Right ventricle myocardium superior (tissue), 1 donor: ENCODE measurements around the gene SZRD1. TPM values are rescaled to one million over a fixed set of nuclear protein-coding genes. Genes with fewer than 3 reads are reported as not detected.
A peak's percentile ranks its signal among the peaks of the same experiment; 100 is the strongest.
"Not testable (repeated sequence)": the region's sequence is repeated elsewhere in the genome, so short reads cannot be mapped to it uniquely, and the experiment has no call there.

ENCODE experiments used
- ATAC-seq: fragments of 200-7000 bp; cut with Tn5 transposase; one replicate; pipeline ENCODE4 v1.9.1; 2020; ENCODE audit warnings: mild to moderate bottlenecking; ENCODE audit not compliant: poor library complexity
- DNase-seq: peaks from one replicate; pipeline ENCODE4 v3.0.0-alpha.2; 2020
- intact Hi-C: fragments of 100-400 bp; cut with DNase I; formaldehyde crosslinking; loops from one replicate; pipeline ENCODE4 v1.11.2; 2022
- long read RNA-seq: library from polyadenylated mRNA; unstranded; transcript quantifications from one replicate; pipeline ENCODE4 v2.0.0, GENCODE V29; 2021
- total RNA-seq: library from RNA; stranded (reverse); fragmentation: NEBNext Ultra II Directional; extraction: Animal tissue kit (Norgen Biotek cat#: 25700); gene quantifications from one replicate; pipeline ENCODE4 v1.2.1, GENCODE V29; 2021
- donor health status: DM: no; HTN: yes; CAD: no; lungs with severe emphysema.

SZRD1 gene
- 91.1 TPM for total RNA-seq
- long read RNA-seq, transcript SZRD1-201 (4 exons, 3,636 nt): minor isoform, 18 of 114 reads
- long read RNA-seq, transcript SZRD1-202 (3 exons, 3,447 nt): minor isoform, 22 of 114 reads
- long read RNA-seq, transcript SZRD1-210 (3 exons, 3,401 nt): major isoform, 29 of 114 reads
- long read RNA-seq, transcript SZRD1-203 (4 exons, 892 nt): minor isoform, 10 of 114 reads
- long read RNA-seq, partial matches to known transcripts: 26 of 114 reads
- long read RNA-seq, other reads (novel, unspliced or antisense): 9 of 114 reads

GRCh38 chr1:16366722-16367257 lies at the start of gene SZRD1:
Gene SZRD1, plus strand, starts transcription at chr1:16367242. Its CDS starts 16 bp downstream, at chr1:16367258.
- peak; percentile 93 for ATAC-seq
- peak; percentile 99 for DNase-seq
- intact Hi-C loops: no loop called here

GRCh38 chr1:16318555-16318954 lies 48.5 kb upstream of the SZRD1 start:
- intact Hi-C loops: no loop called here
- ATAC-seq (peak; percentile 75), DNase-seq (no peak)

- DNase-seq (no peak), ATAC-seq (peak; percentile 7)
- intact Hi-C loops: no loop called here
Observed at GRCh38 chr1:16321176-16321867, 45.7 kb upstream of the SZRD1 start.

GRCh38 chr1:16324456-16324890 lies 42.6 kb upstream of the SZRD1 start:
- intact Hi-C loops: no loop called here
- ATAC-seq (peak; percentile 80), DNase-seq (no peak)

- DNase-seq: no peak
- intact Hi-C loops: no loop called here
- no peak for ATAC-seq
Observed at GRCh38 chr1:16326833-16327404, 40.1 kb upstream of the SZRD1 start.

GRCh38 chr1:16334655-16335340 lies 32.2 kb upstream of the SZRD1 start:
- no peak for ATAC-seq
- intact Hi-C loops: no loop called here
- no peak for DNase-seq

GRCh38 chr1:16338961-16339360 lies 28.1 kb upstream of the SZRD1 start:
- intact Hi-C loops: no loop called here
- no peak for ATAC-seq
- no peak for DNase-seq

GRCh38 chr1:16340673-16341072 lies 26.4 kb upstream of the SZRD1 start:
- ATAC-seq (peak; percentile 49), DNase-seq (no peak)
- intact Hi-C loops: no loop called here

- DNase-seq: no peak
- ATAC-seq: no peak
- intact Hi-C loops: no loop called here
Observed at GRCh38 chr1:16342331-16343062, 24.5 kb upstream of the SZRD1 start.

GRCh38 chr1:16343276-16343675 lies 23.8 kb upstream of the SZRD1 start:
- DNase-seq, intact Hi-C loops, ATAC-seq: not testable (repeated sequence)

- DNase-seq (no peak), ATAC-seq (no peak)
- intact Hi-C loops: no loop called here
Observed at GRCh38 chr1:16348414-16349182, 18.4 kb upstream of the SZRD1 start.

GRCh38 chr1:16349847-16350406 lies 17.1 kb upstream of the SZRD1 start:
- intact Hi-C loops: loop anchor here (5.0 kb wide), 1 partner anchor 103 kb away; no protein-coding TSS in a partner anchor
- DNase-seq (no peak), ATAC-seq (no peak)

GRCh38 chr1:16351456-16351993 lies 15.5 kb upstream of the SZRD1 start:
- ATAC-seq: peak; percentile 28
- intact Hi-C loops: loop anchor here (5.0 kb wide), 1 partner anchor 104 kb away; no protein-coding TSS in a partner anchor

GRCh38 chr1:16351994-16352841 lies 14.8 kb upstream of the SZRD1 start, which contains the start of gene FBXO42:
Gene FBXO42, minus strand, starts transcription at chr1:16352480. Its CDS starts 37,062 bp downstream, at chr1:16315418.
- ATAC-seq (peak; percentile 97), DNase-seq (peak; percentile 96)
- intact Hi-C loops: loop anchor here (5.0 kb wide), 1 partner anchor 105 kb away; no protein-coding TSS in a partner anchor

More at GRCh38 chr1:16351456-16351993, 15.5 kb upstream of the SZRD1 start:
- no peak for DNase-seq

GRCh38 chr1:16352842-16353535 lies 14.1 kb upstream of the SZRD1 start:
- DNase-seq (no peak), ATAC-seq (no peak)
- intact Hi-C loops: loop anchor here (5.0 kb wide), 1 partner anchor 106 kb away; no protein-coding TSS in a partner anchor
